Neural progenitor cell (in vitro differentiated cells): ENCODE data around the gene EXD3. TPM values are rescaled to one million over a fixed set of nuclear protein-coding genes. Genes with fewer than 3 reads are reported as not detected.

Experiments used
- DNase-seq: peaks from one replicate; pipeline ENCODE4 v3.0.0-alpha.2; 2016; ENCODE audit warnings: low spot score
- H2AFZ ChIP-seq: fragments of 200-600 bp; sonication (generic); replicated peaks from 2 replicates; pipeline ENCODE4 v1.6.1; 2016; ENCODE audit warnings: antibody characterized with exemption
- H3F3A ChIP-seq: fragments of 200-600 bp; sonication (generic); 2 replicates; pipeline ENCODE4 v1.6.1; 2016; ENCODE audit warnings: antibody characterized with exemption, low read depth
- H3K27ac ChIP-seq: fragments of 200-600 bp; sonication (generic); 2 replicates; pipeline ENCODE4 v1.5.1; 2016; ENCODE audit warnings: mild to moderate bottlenecking
- H3K27me3 ChIP-seq: fragments of 200-600 bp; sonication (generic); 2 replicates; pipeline ENCODE4 v1.6.1; 2016; ENCODE audit warnings: mild to moderate bottlenecking, moderate library complexity
- H3K36me3 ChIP-seq: fragments of 200-600 bp; sonication (generic); 2 replicates; pipeline ENCODE4 v1.5.1; 2016
- H3K4me1 ChIP-seq: fragments of 200-600 bp; sonication (generic); 2 replicates; pipeline ENCODE4 v1.6.1; 2016; ENCODE audit warnings: mixed run types
- H3K4me2 ChIP-seq: fragments of 200-600 bp; sonication (generic); 2 replicates; pipeline ENCODE4 v1.6.1; 2016
- H3K4me3 ChIP-seq: fragments of 200-600 bp; sonication (generic); 2 replicates; pipeline ENCODE4 v1.5.1; 2016
- H3K79me2 ChIP-seq: fragments of 200-600 bp; sonication (generic); 2 replicates; pipeline ENCODE4 v1.6.1; 2016; ENCODE audit warnings: low read depth
- H3K9ac ChIP-seq: fragments of 200-600 bp; sonication (generic); 2 replicates; pipeline ENCODE4 v1.6.1; 2016
- H3K9me3 ChIP-seq: fragments of 200-600 bp; sonication (generic); 2 replicates; pipeline ENCODE4 v1.5.1; 2016; ENCODE audit warnings: low read depth
- H4K20me1 ChIP-seq: fragments of 200-600 bp; sonication (generic); 2 replicates; pipeline ENCODE4 v1.6.1; 2016; ENCODE audit warnings: low read depth
- H3K27ac Mint-ChIP-seq: 3 replicates; pipeline ENCODE4 v1.8.0; 2021; ENCODE audit warnings: mixed read lengths
- H3K27me3 Mint-ChIP-seq: 2 replicates; pipeline ENCODE4 v1.8.0; 2022; ENCODE audit warnings: low read depth, mild to moderate bottlenecking, inconsistent platforms, moderate library complexity, mixed read lengths; ENCODE audit not compliant: insufficient read depth
- H3K36me3 Mint-ChIP-seq: 3 replicates; pipeline ENCODE4 v1.8.0; 2021; ENCODE audit warnings: mixed read lengths
- H3K4me1 Mint-ChIP-seq: 3 replicates; pipeline ENCODE4 v1.8.0; 2021; ENCODE audit warnings: mixed read lengths
- H3K4me3 Mint-ChIP-seq: 3 replicates; pipeline ENCODE4 v1.8.0; 2021; ENCODE audit warnings: mild to moderate bottlenecking, moderate library complexity, mixed read lengths
- H3K9me3 Mint-ChIP-seq: 3 replicates; pipeline ENCODE4 v1.8.0; 2020; ENCODE audit warnings: mixed read lengths
- CTCF ChIP-seq: fragments of 200-600 bp; sonication (generic); IDR thresholded peaks from 2 replicates; pipeline ENCODE4 v1.5.1; 2017; ENCODE audit warnings: antibody characterized with exemption, mild to moderate bottlenecking
- EZH2 ChIP-seq: fragments of 200-600 bp; sonication (generic); IDR thresholded peaks from 2 replicates; pipeline ENCODE4 v1.6.1; 2017; ENCODE audit warnings: antibody characterized with exemption, mild to moderate bottlenecking, moderate library complexity
- EZH2phosphoT487 ChIP-seq: fragments of 200-600 bp; sonication (generic); IDR thresholded peaks from 2 replicates; pipeline ENCODE4 v1.6.1; 2017; ENCODE audit warnings: antibody characterized with exemption
- total RNA-seq: library from RNA; depleted of rRNA; stranded (reverse); fragments of >200 nt; gene quantifications from 2 replicates; pipeline ENCODE4 v1.2.3, GENCODE V29; 2015; ENCODE audit warnings: low replicate concordance

Gene EXD3
- total RNA-seq, 1 donor from 2014 or later, result 4.7 TPM

- peak overlapping the region; percentile 48 for H3K4me2 ChIP-seq
- Mint-ChIP-seq H3K9me3 (peaks cover 10% of the 10 kb centered on the region), H3K4me3 (peak overlapping the region; percentile 57), H3K27me3 (no peaks in the 10 kb centered on the region), H3K36me3 (peaks cover 8% of the 10 kb centered on the region), H3K27ac (peak overlapping the region; percentile 78), H3K4me1 (peaks cover 38% of the 10 kb centered on the region)
- no peaks in the 10 kb centered on the region for H3K27me3 ChIP-seq
- TF ChIP-seq EZH2phosphoT487, result no peak
- no peak for TF ChIP-seq CTCF
- TF ChIP-seq EZH2, result no peak
- H3K36me3 ChIP-seq, result no peaks in the 10 kb centered on the region
- DNase-seq, result peak; percentile 98
- no peaks in the 10 kb centered on the region for H4K20me1 ChIP-seq
- H3K9ac ChIP-seq, result no peak overlapping the region
- H3K4me1 ChIP-seq, result peaks cover 58% of the 10 kb centered on the region
- peak overlapping the region; percentile 89 for H3K27ac ChIP-seq
- H2AFZ ChIP-seq, result no peak overlapping the region
- H3K9me3 ChIP-seq, result no peaks in the 10 kb centered on the region
- H3F3A ChIP-seq, result peaks cover 55% of the 10 kb centered on the region
- H3K79me2 ChIP-seq, result no peaks in the 10 kb centered on the region
- H3K4me3 ChIP-seq, result no peak overlapping the region
These were observed 52.0 kb downstream of the EXD3 start for GRCh38 chr9:137370865-137371520.

DNA sequence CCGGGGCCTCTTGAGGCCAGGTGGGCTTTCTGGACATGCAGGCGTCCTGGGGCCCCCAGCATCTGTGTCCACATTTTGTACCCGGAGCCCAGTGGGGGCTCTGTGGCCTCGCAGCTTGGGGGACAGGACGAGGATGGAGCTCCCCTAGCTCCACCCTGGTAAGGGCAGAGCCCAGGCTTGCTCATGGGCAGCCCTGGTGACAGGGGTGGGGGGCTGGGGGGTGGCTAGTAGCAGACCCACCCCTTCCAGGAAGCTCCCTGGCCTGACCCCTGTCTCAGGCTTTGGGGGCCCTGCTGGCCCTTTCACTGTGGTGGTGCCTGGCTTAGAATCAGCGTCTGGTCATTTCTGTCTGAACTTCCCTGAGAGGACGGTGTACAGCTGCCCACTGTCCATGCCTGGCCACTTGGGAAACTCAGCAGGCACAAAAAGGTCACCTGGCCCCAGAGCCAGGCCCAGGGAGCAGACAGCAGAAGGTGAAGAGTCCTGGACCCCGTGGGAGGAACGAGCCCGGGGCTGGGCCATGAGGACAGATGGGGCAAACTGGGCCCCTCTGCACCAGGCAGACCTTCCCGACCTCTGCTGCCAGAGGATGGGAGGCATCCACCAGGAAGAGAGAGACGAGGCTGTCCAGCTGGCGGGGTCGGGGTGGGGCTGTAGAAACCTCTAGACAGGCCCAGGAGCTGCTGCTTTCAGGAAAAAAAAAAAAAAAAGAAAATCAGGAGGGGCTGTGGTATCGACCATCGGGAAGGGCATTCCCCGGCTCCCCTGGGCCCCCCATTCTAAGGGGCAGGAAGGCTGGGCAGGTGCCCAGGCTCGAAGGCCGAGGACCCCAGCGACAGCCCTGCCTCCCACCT is 52.8 kb downstream of the EXD3 start:
- Histone ChIP-seq H3K9me3 (no peaks in the 10 kb centered on the region), H4K20me1 (no peaks in the 10 kb centered on the region), H3K4me3 (no peak overlapping the region), H2AFZ (no peak overlapping the region), H3F3A (peaks cover 59% of the 10 kb centered on the region), H3K36me3 (no peaks in the 10 kb centered on the region), H3K79me2 (no peaks in the 10 kb centered on the region), H3K9ac (no peak overlapping the region), H3K27me3 (no peaks in the 10 kb centered on the region), H3K4me1 (peaks cover 58% of the 10 kb centered on the region), H3K4me2 (peak overlapping the region; percentile 40), H3K27ac (peak overlapping the region; percentile 89)
- Mint-ChIP-seq H3K27ac (peak overlapping the region; percentile 99), H3K36me3 (peaks cover 4% of the 10 kb centered on the region), H3K4me3 (peak overlapping the region; percentile 72), H3K4me1 (peaks cover 46% of the 10 kb centered on the region), H3K9me3 (peaks cover 4% of the 10 kb centered on the region), H3K27me3 (no peaks in the 10 kb centered on the region)
- no peak for DNase-seq
- TF ChIP-seq EZH2phosphoT487, result no peak
- no peak for TF ChIP-seq EZH2
- no peak for TF ChIP-seq CTCF

DNA sequence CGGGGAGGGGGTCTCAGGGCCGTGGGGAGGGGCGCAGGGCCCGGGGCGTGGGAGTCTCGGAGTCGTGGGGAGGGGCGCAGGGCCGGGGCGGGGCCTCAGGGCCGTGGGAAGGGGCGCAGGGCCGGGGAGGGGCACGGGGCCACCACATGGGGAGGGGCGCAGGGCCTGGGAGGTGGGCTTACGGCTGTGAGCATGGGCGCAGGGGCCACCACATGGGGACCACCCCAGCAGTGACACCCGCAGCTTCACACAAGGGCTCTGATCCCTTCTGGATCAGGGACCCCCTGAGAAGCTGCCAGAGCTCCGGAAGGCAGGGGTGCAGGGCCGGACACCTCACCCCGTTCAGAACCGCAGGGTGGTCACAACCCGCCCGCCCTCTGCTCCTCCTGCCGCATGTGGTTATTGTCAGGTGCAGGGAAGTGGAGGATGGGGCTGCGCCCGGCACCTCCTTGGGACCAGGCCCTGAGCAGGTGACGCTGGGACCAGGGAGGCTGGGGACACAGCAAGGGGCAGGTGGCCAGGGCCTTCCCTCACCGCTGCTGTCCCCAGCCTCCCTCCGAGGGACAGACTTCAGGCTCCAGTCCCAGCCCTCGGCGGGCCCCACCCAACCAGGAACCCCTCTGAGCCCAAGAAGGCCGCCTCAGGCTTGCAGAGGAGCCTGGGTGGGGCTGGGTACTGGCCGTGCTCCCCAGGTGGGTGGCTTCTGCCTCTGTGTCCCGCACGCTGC is 53.7 kb downstream of the EXD3 start:
- Histone ChIP-seq H3K27ac (peak overlapping the region; percentile 89), H3K36me3 (no peaks in the 10 kb centered on the region), H3K79me2 (no peaks in the 10 kb centered on the region), H3K9me3 (no peaks in the 10 kb centered on the region), H3K4me1 (peaks cover 58% of the 10 kb centered on the region), H3K27me3 (no peaks in the 10 kb centered on the region), H3K4me3 (no peak overlapping the region), H4K20me1 (no peaks in the 10 kb centered on the region), H3F3A (peaks cover 56% of the 10 kb centered on the region), H3K4me2 (peak overlapping the region; percentile 40), H3K9ac (no peak overlapping the region), H2AFZ (no peak overlapping the region)
- Mint-ChIP-seq H3K4me3 (no peak overlapping the region), H3K36me3 (peaks cover 4% of the 10 kb centered on the region), H3K4me1 (peaks cover 48% of the 10 kb centered on the region), H3K27ac (no peak overlapping the region), H3K9me3 (peaks cover 4% of the 10 kb centered on the region), H3K27me3 (no peaks in the 10 kb centered on the region)
- DNase-seq, result no peak
- TF ChIP-seq CTCF, result no peak
- TF ChIP-seq EZH2, result no peak
- no peak for TF ChIP-seq EZH2phosphoT487
